T-helper 1 cell treated with Interleukin-12 subunit alpha and Interleukin-12 subunit beta and Interleukin-4 antibody, amounts not matched to agents 30 ng/mL and 1 ng/mL, for 36 hours (primary cell): ENCODE results near the gene SPOCK2. TPM values are rescaled to one million over a fixed set of nuclear protein-coding genes. Genes with fewer than 3 reads are reported as not detected.

ENCODE experiments used
- intact Hi-C: fragments of 100-400 bp; cut with micrococcal nuclease; formaldehyde crosslinking; loops from one replicate; pipeline ENCODE4 v1.15.1; 2024
- total RNA-seq: library from RNA; stranded (reverse); gene quantifications from 2 replicates; pipeline ENCODE4 v1.2.3, GENCODE V29; 2022

The SPOCK2 gene
- total RNA-seq, 1 donor from 2014 or later, result 344 TPM

DNA sequence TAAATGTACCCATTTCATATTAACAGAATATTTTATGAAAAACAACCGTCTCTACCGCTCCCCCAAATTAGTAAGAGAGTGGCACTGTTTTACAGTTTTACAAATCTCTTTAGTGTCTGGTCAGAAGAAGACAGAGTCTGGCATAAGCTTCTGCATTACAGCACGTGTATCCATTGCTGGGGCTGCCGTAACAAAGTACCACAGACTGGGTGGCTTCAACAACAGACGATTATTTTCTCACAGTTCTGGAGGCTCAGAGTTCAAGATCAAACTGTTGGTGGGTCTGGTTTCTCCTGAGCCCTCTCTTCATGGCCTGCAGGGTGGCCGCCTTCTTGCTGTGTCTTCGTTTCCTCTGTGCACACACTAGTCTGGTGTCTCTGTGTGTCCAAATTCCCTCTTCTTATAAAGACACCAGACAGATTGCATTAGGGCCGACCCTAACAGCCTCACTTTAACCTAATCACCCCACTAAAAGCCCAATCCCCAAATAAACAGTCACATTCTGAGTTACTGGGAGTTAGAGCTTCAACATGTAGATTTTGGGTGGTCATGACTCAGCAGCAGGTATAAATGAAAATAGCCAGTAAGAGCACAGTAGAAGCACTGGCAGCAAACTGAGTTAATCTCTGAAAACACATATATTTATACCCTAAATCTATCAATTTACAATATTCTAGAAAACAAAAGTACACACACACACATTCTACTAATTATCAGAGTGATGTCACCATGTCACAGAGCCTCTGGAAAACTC, 4.0 kb upstream of the SPOCK2 start:
- intact Hi-C loops, result no loop called here

DNA sequence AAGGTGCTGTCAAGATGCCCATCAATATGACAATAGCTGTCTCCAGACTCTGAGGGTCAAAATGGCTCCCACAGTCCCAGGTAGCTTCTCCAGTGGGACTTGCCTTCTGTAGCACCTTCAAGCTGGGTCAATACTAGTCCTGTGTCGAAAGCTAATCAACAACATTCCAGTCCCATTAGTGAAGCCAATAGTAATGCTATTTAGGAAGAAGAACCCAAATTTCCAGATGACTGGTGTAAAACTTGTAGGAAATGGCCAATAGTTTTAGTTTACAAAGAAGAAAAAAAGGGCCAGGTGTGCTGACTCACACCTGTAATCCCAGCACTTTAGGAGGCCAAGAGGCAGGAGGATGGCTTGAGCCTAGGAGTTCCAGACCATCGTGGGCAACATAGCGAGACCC, 2.0 kb upstream of the SPOCK2 start:
- intact Hi-C loops, result no loop called here

DNA sequence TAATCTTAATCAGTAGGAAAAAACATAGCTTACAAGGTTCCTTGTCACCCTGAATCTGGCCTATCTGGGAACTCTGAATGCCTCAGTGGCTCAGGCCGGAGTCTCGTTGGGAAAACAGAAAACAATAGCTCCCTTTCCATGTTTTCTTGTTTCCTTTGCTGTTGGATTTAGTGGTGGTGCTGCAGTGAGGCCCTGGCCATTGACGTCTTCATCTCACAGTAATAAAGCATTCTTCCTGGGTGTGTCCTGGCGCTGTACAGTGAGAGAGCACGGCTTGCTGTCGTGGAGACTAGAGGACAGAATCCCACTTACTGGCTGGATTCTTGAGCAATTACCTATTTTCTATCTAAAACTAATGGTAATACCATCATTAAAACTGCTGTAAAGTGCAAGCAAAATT, 1.3 kb upstream of the SPOCK2 start:
- intact Hi-C loops, result loop anchor here (1.0 to 10.0 kb wide), 7 partner anchors 18 to 1007 kb away; partner anchors contain the start of genes MCU, MICU1, P4HA1 and VSIR

DNA sequence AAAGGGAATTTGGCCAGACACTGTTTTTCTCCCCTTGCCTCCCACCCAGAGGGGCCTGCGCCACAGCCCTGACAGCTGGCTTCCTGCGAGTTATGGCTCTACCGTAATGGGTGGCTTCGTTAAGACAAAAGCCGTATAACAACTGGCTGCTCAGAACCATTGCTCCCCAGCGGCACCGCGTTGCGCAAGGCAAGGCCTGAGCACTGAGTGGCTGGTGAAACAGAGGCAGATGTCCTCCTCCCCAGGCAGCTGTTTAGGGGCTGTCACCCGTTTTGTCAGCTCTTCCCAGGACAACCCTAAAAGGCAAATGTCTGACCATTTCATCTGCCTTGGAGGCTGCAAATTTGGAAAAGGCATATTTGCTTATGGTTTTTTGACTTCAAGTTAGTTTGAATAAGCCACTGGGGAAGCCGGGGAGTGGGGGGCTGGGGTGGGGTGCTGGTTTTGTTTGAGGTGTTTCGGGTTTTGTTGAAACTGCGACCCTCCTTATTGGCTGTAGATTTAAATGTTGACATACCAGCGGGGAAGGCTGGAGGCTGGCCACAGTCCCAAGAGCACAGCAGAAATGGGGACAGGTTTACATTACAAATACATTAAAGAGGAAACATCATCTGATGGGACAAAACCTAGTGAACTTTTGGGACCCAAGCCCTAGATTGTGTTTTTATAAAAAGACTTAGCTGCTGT, 681 bp upstream of the SPOCK2 start:
- intact Hi-C loops, result loop anchor here (1.0 to 10.0 kb wide), 12 partner anchors 18 to 1008 kb away; partner anchors contain the start of genes DDIT4, DNAJB12, MCU and MICU1

DNA sequence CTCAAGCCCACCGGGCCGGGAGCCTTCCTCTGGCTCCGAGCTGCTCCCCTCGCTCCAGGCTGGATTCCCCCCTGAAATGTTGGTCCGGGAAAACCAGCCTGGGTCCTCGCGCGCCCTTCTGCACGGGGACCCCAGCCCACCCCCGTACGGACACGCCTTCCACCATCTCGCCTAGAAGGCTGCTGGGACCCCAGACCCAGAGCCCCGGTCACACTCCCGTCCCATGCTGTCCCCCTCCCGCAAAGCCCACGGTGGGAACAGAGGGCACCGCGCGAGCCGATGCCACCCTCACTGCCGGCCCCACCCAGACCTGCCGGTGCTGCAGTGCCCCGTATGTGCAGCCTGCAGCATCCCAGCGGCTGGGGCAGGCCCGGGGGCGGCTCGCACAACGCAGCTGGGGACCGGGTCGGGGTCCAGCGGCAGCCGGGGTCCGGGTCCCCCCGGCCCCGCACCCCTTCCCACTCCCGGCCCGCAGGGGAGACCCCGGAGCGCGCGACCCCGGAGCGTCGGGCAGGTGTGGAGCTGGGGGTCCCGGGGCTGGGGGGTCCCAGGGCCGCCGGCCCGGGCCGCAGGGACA, 871 bp downstream of the SPOCK2 start:
- intact Hi-C loops, result loop anchor here (1.0 to 10.0 kb wide), 4 partner anchors 77 to 537 kb away; partner anchors contain the start of genes MICU1 and VSIR

DNA sequence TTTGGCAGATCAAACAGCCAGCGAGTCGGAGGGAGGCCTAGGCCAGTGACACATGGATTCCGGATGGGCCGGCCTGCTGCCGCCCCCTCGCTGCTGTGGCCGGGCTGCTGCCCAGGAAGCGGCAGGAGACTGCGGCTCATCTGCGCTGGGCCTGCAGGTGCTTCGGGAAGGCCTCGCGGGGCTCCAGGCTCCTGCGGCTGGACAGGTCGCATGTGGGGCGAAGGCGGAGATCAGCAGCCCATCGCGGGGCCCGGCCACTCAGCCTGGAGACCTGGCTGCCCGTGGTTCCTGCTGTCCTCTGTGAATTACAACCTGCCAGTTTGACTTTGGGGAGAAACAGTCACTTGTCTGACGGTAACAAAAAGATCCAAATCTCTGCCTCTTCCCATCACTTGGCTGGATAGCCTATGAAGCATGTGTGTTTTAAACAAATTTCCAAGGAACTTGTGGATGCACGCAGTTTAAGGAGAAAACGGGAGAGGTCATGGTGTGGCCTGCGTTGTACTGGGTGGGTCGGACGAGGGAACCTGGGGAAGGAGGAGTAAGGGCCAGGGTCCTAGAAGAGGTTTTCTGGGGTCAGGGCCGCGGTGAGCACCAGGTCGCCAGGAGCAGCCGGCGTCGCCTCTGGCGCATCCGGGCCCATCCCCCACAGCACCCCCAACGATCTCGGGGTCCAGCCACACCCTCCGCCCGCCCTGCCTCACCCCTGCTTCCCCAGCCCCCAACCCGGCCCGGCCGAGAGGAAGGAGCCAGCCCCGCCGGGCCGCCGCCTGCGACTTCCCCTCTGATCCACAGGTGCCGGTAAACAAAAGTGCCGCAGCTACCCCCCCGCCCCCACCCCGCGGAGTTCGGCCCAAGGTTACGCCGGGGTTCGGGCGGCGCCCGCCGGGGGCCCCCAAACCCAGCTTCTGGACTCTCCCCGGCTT, 1.6 kb downstream of the SPOCK2 start:
- intact Hi-C loops, result loop anchor here (1.0 to 10.0 kb wide), 4 partner anchors 78 to 538 kb away; partner anchors contain the start of genes MICU1 and VSIR

DNA sequence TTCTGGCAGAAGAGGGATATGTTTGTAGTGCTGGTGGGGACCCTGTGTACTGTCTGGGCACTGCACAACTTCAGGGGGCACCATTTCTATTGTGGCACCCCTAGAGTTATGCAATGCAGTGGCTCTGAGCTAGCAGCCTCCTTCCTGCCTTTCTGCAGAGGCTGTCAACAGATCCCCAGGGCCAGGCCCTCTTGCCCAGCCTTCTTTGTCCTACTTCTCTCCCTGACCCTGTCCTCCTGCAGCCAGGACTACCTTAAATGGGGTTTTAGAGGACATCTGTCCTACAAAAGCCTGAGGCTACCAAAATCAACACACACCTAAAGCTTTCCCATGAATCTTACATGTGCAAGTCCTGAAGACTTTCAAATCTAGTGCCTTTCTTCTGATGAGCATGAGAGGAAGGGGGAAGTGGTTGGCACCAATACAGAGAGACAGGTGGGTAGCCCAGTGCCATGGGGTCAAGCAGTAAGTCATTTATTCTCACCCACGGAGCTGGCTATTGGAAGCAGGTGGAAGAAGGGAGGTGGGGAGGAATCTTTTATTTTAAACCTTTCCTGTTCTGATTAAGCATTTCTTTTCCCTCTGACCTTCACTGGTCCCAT, 2.4 kb downstream of the SPOCK2 start:
- intact Hi-C loops, result loop anchor here (2.0 to 10.0 kb wide), 4 partner anchors 79 to 539 kb away; partner anchors contain the start of genes MICU1 and VSIR

DNA sequence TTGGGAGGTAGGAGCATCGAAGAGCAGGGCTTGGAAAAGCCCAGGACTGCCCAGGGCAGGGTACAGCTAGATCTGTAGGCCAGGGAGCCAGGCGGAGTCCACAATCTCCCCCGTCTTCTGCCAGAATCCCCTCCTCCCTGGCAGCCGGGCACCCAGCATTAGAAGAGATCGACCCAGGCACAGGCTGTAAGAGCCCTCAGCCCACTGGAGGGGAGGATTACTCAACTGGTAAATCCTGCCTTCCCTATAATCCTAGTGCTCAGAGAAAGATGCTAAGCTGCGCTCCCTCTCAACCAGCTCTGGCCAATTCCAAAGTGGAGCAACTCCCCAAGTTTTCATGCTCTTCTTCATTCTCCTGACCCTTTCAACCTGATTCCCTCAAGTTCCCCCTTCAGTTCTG, 3.2 kb downstream of the SPOCK2 start:
- intact Hi-C loops, result loop anchor here (2.0 to 10.0 kb wide), 3 partner anchors 250 to 540 kb away; partner anchors contain the start of genes MICU1 and VSIR

DNA sequence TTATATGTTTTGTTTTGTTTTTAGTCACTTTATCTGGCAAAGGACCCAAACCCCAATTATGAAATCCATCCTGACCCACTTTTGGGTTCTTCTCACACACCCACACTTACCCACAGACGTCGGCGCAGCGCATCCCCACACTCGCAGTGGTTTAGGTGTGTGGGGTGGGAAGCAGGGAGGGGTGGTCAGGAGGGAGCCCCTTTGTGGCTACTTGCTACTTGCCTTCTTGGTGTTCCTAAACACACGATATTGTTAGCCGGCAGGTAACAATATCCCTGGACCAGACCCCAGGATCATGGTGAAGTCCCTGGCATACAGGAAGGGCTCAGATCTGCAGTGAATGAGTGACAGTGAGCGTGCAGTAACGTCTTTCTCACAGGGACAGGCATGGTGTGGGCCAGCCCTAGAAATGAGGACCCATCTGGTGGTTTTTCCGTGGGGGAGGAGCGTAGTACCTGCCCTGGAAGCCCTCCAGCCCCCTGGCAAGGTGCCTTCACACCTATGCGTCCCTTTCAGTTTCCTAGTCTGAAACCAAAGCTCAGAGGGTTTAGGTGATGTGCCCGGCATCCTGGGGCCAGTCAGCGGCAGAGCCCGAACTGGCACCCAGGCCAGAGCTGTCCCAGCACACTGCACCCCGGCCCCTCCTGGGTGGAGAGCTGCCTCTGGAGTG, 4.4 kb downstream of the SPOCK2 start:
- intact Hi-C loops, result loop anchor here (2.0 to 10.0 kb wide), 2 partner anchors 251 to 541 kb away; partner anchors contain the start of gene MICU1

DNA sequence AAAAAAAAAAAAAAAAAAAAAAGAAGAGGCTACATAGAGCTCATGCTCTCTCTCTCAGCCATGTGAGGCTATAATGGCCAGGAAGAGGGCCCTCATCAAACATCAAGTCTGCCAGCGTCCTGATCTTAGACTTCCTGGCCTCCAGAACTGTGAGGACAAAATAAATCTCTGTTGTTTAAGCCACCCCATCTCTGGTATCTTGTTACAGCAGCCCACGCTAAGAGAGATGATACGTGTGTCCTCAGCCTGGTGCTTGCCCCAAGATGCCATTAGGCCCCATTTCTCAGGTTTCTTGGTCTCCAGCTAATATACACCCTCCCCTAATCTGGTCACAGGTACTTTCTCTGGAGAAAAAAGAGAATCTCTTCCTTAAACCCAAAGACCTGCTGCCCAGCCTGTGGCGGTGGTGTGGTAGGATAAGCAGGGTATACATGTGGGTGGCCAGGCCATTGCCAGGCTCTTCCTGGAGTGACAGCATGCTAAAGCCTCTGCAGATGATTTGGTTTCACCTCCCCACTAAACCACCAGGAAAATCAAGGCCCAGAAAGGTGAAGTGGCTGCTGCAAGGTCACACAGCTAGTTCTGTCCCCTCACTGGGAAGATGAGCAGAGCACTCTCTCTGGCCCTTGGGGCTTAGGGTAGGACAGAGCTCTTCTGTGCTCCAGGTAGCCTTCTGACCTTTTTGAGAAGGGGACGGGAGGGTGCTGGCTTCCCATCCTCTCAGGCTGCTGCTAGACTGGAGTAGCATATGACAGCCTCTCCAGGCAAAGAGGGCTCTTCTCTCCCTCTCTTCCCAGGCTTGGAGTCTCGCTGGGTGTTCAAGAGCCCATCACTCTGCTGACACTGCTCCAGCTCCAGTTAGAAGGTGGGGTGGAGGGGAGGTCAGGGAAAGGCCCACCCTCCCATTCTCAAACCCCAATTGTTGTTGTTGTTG, 5.2 kb downstream of the SPOCK2 start:
- intact Hi-C loops, result loop anchor here (10.0 kb wide), 1 partner anchor 542 kb away; the partner anchor contains the start of gene MICU1

DNA sequence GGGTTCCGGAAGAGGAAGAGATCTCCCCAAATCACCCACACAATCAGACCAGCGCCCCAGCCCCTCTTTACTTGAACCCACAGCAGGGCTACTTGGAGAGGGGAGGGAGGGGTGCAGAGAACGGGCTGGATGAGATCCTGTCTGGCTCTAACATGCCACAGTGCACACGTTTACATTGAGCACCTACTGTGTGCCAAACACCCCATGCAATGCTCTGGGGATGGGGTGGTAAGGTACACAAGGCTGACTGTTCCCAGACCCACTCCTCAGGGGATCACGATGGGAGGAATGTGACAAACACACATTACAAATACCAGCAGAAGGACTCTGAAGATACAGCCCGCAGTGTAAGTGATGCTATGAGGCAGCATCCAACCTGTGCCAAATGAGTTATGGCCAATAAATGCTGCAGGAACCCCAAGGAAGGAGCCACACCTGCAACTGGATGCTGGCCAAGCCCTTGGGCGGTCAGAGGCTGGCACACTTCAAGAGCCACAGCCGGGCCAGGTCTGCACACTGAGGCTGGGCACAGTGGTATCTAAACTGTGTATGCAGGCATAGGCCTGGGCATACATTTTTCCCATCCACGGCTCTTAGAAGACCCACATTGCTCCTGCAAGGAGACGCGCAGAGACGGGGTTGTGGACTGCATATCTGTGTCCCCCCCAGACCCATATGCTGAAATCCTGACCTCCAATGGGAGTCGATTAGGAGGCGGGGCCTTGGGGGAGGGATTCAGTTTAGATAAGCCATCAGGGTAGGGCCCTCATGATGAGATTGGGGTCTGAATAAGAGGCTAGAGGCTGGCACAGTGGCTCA, 6.4 kb downstream of the SPOCK2 start:
- intact Hi-C loops, result loop anchor here (10.0 kb wide), 1 partner anchor 543 kb away; the partner anchor contains the start of gene MICU1

DNA sequence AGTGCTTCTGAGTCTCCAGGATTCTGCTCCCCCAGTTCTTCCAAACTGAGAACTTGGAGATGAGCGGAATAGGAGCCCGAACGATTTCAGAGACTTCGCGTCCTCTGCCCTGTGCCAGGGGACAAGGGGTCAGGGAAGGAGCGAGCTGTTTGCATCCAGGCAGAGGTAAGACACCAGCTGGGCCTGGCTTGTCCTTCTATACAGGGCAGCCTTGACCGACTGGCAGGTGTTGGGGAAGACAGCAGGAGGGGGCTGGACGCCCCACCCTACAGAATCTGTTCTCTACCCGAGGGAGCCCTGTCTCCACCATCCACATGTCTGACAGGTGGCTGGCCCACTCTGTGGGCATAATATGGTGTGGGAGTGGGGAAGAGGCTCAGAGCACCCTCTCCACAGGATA, 7.1 kb downstream of the SPOCK2 start:
- intact Hi-C loops, result loop anchor here (10.0 kb wide), 1 partner anchor 544 kb away; the partner anchor contains the start of gene MICU1

DNA sequence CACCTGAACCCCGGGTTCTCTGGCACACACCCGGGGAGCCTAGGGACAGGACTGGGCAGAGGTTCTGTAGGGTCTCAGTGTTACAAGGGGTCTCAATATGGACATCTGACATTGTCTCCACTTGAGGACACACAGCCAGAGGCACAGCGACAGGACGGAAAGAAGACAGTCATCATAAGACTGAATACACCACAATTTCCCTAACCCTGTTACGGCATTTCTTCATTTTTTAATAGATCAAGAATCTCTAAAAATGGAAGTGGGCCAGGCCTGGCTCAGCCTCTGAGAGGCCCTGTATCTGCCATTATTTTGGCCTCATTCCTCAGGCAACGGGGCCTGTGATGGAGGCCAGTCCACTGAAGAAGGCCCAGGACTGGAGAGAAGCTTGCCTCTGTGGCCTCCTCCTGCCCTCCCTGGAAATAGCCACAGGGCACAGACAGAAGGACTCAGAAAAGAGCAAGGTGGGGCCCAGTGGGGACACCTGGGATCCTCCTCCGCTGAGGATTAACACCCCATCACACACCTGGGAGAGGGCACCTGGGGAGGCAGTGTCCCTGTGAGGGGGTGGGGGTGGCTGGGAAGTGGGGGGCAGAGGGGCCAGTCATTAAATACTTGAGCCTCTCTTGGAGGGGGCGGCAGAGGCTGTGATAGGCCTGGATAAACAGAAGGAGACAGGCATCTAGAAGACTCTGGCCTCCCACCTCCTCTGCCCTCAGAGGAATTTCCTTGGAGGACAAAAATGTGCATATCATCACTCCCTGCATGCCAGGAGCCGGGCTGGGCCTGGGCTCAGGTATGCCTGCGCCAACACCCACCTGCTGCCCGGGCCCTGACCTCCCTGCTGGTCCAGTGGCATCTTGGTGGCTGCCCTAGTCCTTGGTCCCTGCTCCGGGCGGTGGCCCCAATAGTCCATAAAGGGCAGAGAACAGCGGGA, 8.0 kb downstream of the SPOCK2 start:
- intact Hi-C loops, result loop anchor here (10.0 kb wide), 1 partner anchor 544 kb away; the partner anchor contains the start of gene MICU1

DNA sequence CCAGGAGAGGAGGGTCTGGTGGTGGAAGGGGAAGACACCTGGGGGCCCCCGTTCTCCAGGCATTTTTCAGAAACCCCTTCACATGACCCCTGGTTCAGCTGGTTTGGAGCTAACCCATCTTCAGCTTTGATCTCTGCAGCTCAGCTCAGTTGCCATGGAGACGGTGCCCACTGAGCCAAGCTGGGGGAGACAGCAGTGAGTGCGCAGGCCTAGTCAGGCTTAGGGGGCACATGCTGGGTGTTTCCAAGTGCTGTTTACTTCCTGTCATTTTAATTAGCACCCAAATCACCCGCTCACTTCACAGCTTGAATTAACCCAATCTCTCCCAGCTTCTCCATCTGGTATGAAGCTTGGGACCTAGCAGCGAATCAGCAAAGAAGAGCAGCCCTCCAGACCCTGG, 9.0 kb downstream of the SPOCK2 start:
- intact Hi-C loops, result no loop called here

DNA sequence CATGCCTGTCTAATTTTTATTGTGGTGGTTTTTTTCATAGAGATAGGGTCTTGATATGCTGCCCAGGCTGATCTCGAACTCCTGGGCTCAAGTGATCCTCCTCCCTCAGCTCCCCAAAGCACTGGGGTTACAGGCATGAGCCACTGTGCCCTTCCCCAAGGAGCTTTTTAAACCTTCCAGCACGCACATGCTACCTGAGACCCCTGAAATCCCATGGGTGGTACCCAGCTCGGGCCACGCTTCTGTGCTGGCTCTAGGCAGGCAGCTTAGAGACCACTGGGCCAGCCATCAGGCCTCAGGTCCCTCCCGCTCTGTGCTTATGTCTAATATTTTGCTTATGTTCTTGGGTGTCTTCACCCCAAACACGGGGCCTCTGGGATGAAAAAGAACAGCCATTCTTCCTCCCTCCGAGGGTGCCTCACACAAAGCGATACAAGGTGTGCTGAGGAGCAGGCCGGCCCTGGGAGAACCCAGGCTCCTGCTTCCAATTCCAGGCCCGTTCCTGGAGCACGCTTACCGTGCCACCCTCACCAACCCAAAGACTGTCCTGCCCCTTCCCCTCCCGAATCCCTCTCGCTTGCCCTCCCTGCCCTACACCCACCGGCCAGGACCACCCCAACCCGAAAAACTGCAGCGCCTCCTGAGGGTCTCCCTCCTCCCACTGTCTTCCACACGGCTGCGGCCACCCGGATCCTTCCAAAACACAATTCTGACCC, 10.9 kb downstream of the SPOCK2 start:
- intact Hi-C loops, result no loop called here

DNA sequence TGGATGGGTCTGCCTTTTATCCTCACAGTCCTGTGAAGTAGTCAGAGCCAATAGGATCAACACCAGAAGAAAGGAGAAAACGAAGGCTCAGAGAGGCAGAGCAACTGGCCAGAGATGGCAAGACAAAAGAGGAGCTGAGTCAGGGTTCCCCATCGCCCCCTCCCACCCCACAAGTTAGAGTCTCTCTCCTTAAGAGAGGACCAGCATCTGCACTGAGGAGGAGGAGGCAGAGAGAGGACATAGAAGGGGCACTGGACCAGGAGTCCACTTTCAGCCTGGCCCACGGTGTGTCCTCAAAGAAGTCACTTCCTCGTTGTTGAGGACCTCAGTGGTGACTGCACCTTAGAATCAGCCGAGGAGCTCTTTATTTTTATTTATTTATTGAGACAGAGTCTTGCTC, 11.6 kb downstream of the SPOCK2 start:
- intact Hi-C loops, result no loop called here
